GM12865 (cell line): ENCODE measurements around the gene ATAD3B.
"Not testable (repeated sequence)": the region's sequence is repeated elsewhere in the genome, so short reads cannot be mapped to it uniquely, and the experiment has no call there.

Experiments used
- DNase-seq: peaks from one replicate; pipeline ENCODE4 v3.0.0; 2010; ENCODE audit warnings: low read depth
- H3K4me3 ChIP-seq: 2 replicates; pipeline ENCODE4 v1.5.1; 2011; ENCODE audit warnings: mild to moderate bottlenecking, low read depth, low read length, control low read depth
- TF ChIP-seq, protein P1 (sequence below): IDR thresholded peaks from 2 replicates; pipeline ENCODE4 v1.5.1; 2011; ENCODE audit warnings: low read length, control low read depth, low read depth, inconsistent platforms; ENCODE audit not compliant: insufficient read depth; ENCODE audit errors: missing control alignments

The ATAD3B gene

DNA sequence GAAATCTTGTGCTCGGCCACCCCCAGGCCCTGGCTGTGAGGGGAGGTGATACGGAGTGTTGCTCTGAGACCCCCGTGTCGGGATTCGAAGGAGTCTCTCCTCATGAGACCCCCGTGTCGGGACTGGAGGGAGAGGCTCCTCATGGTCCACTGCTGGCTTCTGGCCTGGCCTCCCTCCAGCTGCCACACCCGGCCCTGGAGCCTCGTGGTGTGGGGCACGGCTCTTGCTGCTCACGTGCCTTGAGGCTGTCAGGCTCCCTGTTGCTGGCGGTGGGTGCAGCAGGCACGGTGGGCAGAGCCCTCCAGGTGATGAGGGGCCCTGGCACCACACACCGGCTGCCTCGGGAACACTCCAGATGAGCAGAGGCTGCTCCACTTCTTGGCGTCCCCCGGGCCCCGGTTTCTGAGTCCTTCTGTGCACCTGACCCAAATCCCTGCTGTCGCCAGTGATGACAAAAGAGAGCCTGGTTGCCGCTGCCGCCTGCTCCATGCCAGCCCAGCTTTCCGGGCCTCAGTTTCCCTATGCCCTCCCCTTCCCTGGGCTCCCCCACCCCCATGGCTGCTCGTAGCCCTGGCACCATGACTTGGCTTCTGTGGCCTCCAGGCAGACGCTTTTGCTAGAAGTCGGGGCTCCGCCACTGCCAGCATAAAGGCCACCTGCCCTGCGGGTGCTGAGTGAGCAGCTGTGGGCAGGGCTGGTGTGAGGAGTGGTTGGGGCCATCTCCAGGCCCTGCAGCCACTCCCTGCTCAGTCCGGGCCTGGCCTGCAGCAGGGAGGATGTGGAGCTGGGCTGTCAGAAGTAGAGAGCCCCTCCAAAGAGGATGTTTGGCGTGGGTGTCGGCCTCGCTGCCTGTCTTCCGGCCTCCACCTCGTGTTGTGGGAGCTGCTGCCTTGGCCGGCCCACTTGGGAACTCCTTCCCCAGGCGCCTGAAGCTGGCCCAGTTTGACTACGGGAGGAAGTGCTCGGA is 57.0 kb downstream of the ATAD3B start:
- DNase-seq: no peak
- no peak overlapping the region for H3K4me3 ChIP-seq

DNA sequence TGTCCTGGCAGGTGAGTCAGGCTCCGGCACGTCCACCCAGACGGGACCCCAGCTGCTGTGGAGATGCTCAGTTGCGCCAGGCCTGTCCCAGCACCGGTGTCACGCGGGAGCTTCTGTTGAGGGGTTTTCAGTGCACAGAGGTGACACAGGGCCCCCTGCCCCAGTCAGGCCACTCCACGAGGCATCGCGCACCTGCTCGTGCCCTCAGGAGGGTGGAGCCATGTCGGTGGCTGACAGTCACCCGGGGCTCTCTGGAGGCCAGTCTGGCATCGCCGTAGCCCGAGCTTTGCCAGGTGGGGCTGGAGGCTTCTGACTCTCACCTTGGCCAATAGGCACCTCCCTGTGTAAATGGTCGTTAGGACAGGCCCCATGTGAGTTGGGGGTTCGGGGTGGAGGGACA is 57.8 kb downstream of the ATAD3B start:
- no peak for DNase-seq
- H3K4me3 ChIP-seq: no peak overlapping the region
- TF ChIP-seq, protein P1, sequence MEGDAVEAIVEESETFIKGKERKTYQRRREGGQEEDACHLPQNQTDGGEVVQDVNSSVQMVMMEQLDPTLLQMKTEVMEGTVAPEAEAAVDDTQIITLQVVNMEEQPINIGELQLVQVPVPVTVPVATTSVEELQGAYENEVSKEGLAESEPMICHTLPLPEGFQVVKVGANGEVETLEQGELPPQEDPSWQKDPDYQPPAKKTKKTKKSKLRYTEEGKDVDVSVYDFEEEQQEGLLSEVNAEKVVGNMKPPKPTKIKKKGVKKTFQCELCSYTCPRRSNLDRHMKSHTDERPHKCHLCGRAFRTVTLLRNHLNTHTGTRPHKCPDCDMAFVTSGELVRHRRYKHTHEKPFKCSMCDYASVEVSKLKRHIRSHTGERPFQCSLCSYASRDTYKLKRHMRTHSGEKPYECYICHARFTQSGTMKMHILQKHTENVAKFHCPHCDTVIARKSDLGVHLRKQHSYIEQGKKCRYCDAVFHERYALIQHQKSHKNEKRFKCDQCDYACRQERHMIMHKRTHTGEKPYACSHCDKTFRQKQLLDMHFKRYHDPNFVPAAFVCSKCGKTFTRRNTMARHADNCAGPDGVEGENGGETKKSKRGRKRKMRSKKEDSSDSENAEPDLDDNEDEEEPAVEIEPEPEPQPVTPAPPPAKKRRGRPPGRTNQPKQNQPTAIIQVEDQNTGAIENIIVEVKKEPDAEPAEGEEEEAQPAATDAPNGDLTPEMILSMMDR: no peak

More for the DNA sequence above, 57.0 kb downstream of the ATAD3B start:
- TF ChIP-seq, protein P1: no peak

DNA sequence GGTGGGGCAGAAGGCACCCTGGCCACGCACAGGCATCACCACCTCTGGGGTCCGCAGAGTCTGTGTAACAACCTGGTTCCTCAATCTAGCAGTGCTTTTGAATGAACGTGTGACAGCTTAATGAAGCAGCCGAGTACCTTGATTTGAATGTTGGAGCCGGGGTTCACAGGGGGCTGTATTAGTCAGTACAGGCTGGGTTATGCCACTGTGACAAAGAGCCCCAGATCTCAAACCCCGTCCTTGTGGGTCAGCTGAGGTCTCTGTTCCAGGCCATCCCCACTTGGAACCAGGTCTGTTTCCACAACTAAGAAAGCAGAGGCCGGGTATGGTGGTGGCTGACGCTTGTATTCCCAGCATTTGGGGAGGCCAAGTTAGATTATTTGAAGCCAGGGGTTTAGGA is 58.4 kb downstream of the ATAD3B start:
- no peak for DNase-seq
- TF ChIP-seq, protein P1: no peak

DNA sequence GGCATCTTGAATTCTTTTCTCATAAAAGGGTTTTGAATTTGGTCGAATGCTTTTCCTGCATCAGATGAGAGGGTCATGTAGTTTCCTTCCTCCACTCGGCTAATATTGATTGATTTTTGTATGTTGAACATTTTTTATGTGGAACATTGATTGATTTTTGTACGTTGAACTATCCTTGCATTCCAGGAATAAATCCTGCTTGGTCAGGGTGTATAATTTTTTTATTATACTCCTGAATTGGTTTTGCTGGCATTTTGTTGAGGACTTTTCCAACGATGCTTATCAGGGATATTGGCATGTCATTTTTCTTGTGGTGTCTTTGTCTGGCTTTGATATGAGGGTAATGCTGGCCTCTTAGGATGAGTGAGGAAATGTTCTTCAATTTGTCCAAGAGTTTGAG is 60.4 kb downstream of the ATAD3B start:
- no peak for DNase-seq
- H3K4me3 ChIP-seq: no peak overlapping the region
- TF ChIP-seq, protein P1: no peak

More for the DNA sequence above, 58.4 kb downstream of the ATAD3B start:
- H3K4me3 ChIP-seq: no peak overlapping the region

DNA sequence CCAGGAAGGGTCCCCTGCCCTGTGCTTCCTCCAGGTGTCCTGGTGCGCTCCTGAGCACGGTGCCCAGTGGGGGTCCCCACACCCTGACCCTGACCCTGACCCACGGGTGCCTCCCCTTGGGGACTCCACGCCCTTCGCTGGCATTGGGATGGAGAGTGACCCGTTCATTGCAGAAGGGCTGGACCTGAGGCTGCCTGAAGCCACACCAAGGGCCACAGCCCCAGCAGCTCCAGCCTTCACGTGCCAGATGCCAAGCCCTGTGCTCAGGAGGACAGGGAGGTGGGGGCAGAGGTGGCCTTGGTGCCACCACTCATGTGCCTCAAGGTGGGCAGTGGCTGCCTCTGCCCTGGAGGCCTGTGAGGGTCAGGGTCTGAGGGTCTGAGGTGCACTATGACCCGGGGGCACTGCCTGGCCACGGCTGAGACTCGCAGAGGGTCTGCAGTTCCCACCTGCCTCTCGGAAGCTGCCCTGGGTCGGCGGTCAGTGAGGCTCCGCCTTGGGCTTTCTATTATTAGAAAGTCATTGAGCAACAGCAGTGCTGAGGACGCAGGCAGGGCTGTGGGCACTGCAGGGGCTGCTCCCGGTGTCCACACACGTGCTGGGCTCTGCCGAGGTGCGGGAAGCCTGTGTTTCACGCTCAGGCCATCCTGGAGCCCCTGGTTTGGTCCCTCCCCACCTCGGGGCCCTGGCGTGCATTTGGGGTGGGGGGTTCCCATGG is 61.8 kb downstream of the ATAD3B start:
- not testable (repeated sequence) for DNase-seq, H3K4me3 ChIP-seq

DNA sequence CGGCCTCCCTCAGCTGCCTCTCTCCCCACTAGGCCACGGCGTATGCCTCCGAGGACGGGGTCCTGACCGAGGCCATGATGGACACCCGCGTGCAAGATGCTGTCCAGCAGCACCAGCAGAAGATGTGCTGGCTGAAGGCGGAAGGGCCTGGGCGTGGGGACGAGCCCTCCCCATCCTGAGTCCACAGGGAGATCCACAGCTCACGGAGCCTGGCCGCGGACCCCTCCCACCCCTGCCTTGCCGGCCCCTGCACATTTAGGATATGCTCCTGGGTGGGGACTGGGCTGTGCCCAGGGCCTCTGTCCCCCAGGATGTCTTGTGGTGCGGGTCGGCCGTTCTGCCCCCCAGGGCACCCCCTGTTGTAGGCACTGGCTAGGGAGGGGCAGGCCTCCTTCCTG is 62.3 kb downstream of the ATAD3B start:
- H3K4me3 ChIP-seq, DNase-seq: not testable (repeated sequence)

DNA sequence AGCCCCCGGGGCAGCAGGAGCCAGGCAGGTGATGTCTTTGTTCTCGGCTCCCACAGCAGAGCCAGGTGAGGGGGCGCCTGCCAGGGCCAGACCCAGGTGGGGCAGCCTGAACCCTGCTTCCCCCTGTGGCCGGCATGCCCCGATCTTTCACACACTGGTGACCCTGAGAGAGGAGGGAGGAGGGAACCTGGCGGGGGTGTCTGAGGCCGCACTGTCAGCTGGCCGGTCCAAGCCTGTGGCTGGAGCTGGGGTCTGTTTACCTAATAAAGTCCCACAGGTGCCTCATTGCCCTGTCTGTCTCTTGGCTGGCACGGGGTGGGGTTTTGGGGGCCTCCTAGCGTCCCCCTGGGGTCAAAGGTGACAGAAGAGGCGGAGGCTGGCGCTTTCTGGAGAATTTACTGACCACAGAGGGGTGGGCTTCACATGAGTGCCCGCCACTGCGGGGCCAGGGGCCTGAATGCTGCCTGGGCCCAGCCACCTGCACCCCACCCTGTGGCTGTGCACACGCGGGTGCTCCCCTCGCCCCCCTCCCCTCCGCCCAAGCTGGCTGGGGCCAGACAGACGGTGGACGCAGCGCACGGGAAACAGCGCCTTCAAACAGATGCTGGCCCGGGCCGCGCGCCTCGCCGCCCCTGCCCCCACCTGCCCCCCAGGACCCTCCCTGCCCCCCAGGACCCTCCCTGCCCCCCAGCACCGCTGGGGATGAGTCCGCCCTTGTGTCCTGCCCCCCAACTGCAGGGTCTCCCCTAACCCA is 63.0 kb downstream of the ATAD3B start:
- no peak overlapping the region for H3K4me3 ChIP-seq
- no peak for DNase-seq
- TF ChIP-seq, protein P1: no peak
